Middle frontal gyrus (tissue), 1 donor: ENCODE results near the gene KIAA1143.

Experiments
- DNase-seq: peaks from one replicate; pipeline ENCODE4 v3.0.0-alpha.2; 2015; ENCODE audit warnings: low spot score; ENCODE audit errors: extremely low spot score

KIAA1143 gene

GRCh38 chr3:44761424-44762169 is at the start of gene KIAA1143, which contains the start of gene KIF15:
Gene KIAA1143 (minus strand): TSS chr3:44761619. CDS start chr3:44761602, 17 bp downstream.
Gene KIF15 (plus strand): TSS chr3:44761794. CDS start chr3:44761866, 72 bp downstream.
- DNase-seq = peak; percentile 94

GRCh38 chr3:44805960-44806359 is 44.5 kb upstream of the KIAA1143 start:
- no peak for DNase-seq

- no peak for DNase-seq
Observed at GRCh38 chr3:44803298-44803697, 41.9 kb upstream of the KIAA1143 start.

DNA sequence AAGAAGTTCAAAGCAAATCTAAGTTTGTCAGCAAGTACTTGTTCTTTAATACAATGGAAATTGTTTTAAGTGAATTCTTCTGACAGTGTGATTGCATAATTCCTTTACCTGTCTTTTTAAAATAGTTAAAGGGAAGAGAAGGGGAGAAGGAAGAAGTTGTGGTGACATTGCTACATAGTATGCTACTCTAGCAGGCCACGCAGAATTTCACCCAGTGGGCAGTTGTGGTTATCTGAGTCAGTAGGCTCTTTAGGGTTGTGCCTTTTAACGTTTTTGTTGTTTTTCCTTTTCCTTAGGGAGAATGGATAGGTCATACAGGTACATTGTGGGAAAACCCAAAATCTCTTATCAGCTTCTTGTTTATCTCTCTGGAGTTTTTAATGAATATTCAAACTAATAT is 40.6 kb upstream of the KIAA1143 start:
- DNase-seq = no peak

GRCh38 chr3:44795197-44795596 is 33.8 kb upstream of the KIAA1143 start:
- DNase-seq = no peak

DNA sequence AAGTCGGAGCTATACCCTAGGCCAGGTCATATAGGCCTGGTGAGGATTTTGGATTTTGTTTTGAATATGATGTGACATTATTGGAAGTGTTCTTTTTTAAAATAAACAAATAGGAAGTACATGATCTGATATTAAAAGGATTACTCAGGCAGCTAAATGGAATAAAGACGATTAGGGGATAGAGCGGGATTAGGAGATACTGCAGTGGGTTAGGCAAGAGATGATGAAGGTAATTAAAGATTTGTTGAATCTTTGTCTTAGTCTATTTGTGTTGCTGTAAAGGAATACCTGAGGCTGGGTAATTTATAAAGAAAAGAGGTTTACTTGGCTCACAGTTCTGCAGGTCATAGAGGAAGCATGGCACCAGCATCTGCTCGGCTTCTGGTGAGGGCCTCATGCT is 21.5 kb upstream of the KIAA1143 start:
- no peak for DNase-seq

GRCh38 chr3:44772099-44772442 is 10.7 kb upstream of the KIAA1143 start:
- DNase-seq = no peak

- DNase-seq = no peak
Observed at GRCh38 chr3:44771424-44772098, 10.1 kb upstream of the KIAA1143 start.

DNA sequence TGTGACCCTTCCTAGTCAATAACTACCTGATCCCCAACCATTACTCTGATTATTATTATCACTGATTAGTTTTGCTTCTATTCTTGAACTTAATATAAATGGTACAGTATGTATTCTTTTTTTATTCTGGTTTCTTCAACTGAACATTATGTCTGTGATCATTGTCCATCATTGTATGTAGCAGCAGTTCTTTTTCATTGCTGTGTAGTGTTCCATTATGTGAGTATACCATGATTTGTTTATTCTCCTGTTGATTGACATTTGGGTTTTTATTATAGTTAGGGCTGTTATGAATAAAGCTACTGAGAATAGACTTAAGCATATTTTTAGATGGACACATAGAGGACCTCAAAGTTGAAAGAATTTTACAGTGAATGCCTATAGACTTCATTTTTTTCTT is 2.8 kb upstream of the KIAA1143 start:
- DNase-seq = no peak

DNA sequence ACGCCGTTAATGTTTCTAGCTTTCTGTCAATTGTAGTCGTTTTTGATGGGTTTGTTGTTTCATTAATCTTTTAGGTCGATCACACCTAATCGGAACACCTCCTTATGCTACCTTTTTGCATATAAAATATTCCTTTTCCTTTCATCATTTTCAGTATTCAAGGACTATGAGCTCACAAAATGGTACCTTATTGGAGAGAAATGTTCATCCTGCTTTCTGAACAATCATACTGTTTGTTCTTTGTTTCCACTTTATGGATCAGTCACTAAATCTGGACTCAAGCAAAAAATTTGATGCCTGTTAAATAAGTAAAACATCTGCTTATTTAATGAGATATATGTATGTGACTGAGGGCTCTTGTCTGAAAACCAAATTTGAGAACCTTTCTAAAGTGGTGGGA is 1.3 kb upstream of the KIAA1143 start:
- DNase-seq = no peak

DNA sequence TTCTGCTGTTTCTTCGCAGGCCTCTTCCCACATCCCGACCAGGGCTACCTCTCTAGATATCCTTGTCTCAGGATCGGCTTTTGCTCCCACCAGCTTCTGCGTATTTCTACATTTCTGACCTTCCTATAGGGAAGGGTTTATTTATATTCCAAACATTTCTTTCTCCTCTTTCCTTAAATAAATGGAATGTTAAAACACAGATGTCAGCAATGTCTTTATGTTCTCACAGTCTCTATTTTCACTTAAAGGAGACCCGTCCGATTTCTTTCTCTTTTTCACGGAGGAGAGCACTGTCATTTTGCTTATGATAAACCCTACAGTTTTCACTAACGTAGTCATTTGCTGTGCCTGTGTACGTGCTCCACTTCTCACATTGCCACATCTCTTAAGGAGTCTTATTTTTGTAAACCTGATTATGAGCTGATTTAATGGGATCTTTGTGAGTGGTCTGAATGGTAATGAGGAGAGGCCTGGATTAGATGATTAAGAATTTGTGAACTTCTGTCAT is 805 bp upstream of the KIAA1143 start:
- no peak for DNase-seq

GRCh38 chr3:44761101-44761423 is 357 bp downstream of the KIAA1143 start:
- no peak for DNase-seq

- DNase-seq = no peak
Observed at GRCh38 chr3:44734646-44735168, 26.7 kb downstream of the KIAA1143 start.

- peak; percentile 74 for DNase-seq
Observed at GRCh38 chr3:44729384-44729910, 32.0 kb downstream of the KIAA1143 start, which contains the start of gene ZNF501. Gene ZNF501 (plus strand): TSS chr3:44729635. CDS start chr3:44734422, 4,787 bp downstream.

DNA sequence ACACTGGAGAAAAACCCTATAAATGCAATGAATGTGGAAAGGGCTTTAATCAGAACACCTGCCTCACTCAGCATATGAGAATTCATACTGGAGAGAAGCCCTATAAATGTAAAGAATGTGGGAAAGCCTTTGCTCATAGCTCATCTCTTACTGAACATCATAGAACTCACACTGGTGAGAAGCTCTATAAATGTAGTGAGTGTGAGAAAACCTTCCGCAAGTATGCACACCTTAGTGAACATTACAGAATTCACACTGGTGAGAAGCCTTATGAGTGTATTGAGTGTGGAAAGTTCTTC is 39.4 kb downstream of the KIAA1143 start:
- no peak for DNase-seq

- no peak for DNase-seq
Observed at GRCh38 chr3:44721231-44722102, 40.0 kb downstream of the KIAA1143 start.

DNA sequence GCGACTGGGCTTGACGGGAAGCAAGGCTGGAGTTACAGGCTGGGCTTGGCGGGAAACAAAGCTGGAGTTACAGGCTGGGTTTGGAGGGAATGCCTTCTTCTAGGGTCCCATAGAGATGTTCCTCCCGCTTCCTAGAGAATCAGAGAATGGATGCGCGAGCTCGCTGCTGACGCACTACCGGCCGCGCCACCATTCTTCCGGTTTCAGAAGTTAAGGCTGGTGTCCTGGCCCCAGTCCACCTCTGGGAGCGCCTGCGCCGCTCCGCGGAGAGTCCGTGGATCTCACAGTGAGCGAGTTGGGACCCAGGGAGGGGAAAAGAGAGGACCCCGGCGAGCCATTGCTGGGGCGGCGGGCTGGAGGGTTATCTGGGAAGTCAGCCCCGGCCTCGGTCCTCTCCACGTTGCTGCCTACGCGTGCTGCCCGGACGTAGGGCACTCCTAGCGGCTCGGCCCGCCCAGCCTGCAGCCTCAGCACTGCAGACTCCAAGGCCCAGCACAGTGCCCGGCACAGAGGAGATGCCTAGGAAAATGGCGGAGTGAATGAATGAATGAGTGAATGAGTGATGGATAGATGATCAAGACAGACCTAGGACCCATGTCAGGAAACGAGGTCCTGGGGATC is 48.9 kb downstream of the KIAA1143 start, which contains the start of gene ZNF502:
Gene ZNF502, plus strand, starts transcription at position 206 of the 621 bp plus-strand sequence. CDS start 7,602 bp downstream, outside the sequence.
- peak; percentile 73 for DNase-seq
